ENCODE results near the gene KCNT2.

- TF ChIP-seq CTCF (IDR thresholded peaks at IDR 0.05) (no peak), POLR2A (IDR thresholded peaks at IDR 0.05) (no peak)
These were observed 227.9 kb downstream of the KCNT2 start for GRCh38 chr1:196380316-196380715.

Measured in heart left ventricle (tissue), 13 donors.